SU-DHL-6 (cell line): ENCODE results near the gene UBE3B.

Source experiments
- H2AFZ ChIP-seq: fragments of 200-600 bp; sonication (generic); 2 replicates; pipeline ENCODE4 v1.6.1; 2014; ENCODE audit warnings: low read depth, mild to moderate bottlenecking, moderate library complexity, mixed read lengths, antibody characterized with exemption, low read length; ENCODE audit not compliant: severe bottlenecking
- H3F3A ChIP-seq: fragments of 200-600 bp; shearing (Covaris generic); 2 replicates; pipeline ENCODE4 v1.6.0; 2016; ENCODE audit warnings: antibody characterized with exemption, mild to moderate bottlenecking; ENCODE audit not compliant: insufficient read depth
- H3K27ac ChIP-seq: fragments of 200-600 bp; sonication (generic); 2 replicates; pipeline ENCODE4 v1.5.1; 2016; ENCODE audit warnings: low read depth, mild to moderate bottlenecking, low read length, moderate library complexity, mixed read lengths
- H3K27me3 ChIP-seq: fragments of 200-600 bp; sonication (generic), shearing (Covaris generic); 2 replicates; pipeline ENCODE4 v1.6.0; 2014; ENCODE audit warnings: mild to moderate bottlenecking, low read length
- H3K36me3 ChIP-seq: fragments of 200-600 bp; sonication (generic); 2 replicates; pipeline ENCODE4 v1.6.1; 2014; ENCODE audit warnings: mild to moderate bottlenecking, low read length, mixed read lengths
- H3K4me2 ChIP-seq: fragments of 300-600, 200-600 bp; shearing (Covaris generic), sonication (generic); 2 replicates; pipeline ENCODE4 v1.6.0; 2014; ENCODE audit warnings: low read length, low read depth, mild to moderate bottlenecking; ENCODE audit not compliant: poor library complexity, severe bottlenecking
- H3K4me3 ChIP-seq: fragments of 200-600 bp; sonication (generic); 2 replicates; pipeline ENCODE4 v1.5.1; 2014; ENCODE audit warnings: antibody characterized with exemption, low read length, mild to moderate bottlenecking, mixed read lengths; ENCODE audit not compliant: insufficient read depth, poor library complexity, severe bottlenecking
- H3K79me2 ChIP-seq: fragments of 200-600 bp; sonication (generic); 2 replicates; pipeline ENCODE4 v1.6.1; 2014; ENCODE audit warnings: mild to moderate bottlenecking, low read length, moderate library complexity; ENCODE audit not compliant: insufficient read depth
- H3K9ac ChIP-seq: fragments of 200-600 bp; sonication (generic); 2 replicates; pipeline ENCODE4 v1.7.0; 2014; ENCODE audit warnings: mild to moderate bottlenecking, low read length
- H3K9me2 ChIP-seq: fragments of 200-600 bp; sonication (generic); replicated peaks from 2 replicates; pipeline ENCODE4 v1.6.1; 2014; ENCODE audit warnings: low read length; ENCODE audit not compliant: insufficient read depth
- H3K9me3 ChIP-seq: fragments of 200-600 bp; sonication (generic); 2 replicates; pipeline ENCODE4 v1.6.1; 2014; ENCODE audit warnings: low read length, mixed read lengths; ENCODE audit not compliant: insufficient read depth
- H4K20me1 ChIP-seq: fragments of 200-600 bp; sonication (generic); 2 replicates; pipeline ENCODE4 v1.6.1; 2014; ENCODE audit warnings: low read depth, mild to moderate bottlenecking, antibody characterized with exemption, low read length, moderate library complexity, mixed read lengths
- EZH2phosphoT487 ChIP-seq: fragments of 200-600 bp; sonication (generic), shearing (Covaris generic); conservative IDR thresholded peaks from 2 replicates; pipeline ENCODE4 v1.6.1; 2018; ENCODE audit warnings: mild to moderate bottlenecking, antibody characterized with exemption, low read length, moderate library complexity, mixed read lengths
- TF ChIP-seq, protein P1 (sequence below): fragments of 200-600 bp; sonication (generic); IDR thresholded peaks from one replicate; pipeline ENCODE4 v1.5.1; 2017; ENCODE audit warnings: antibody characterized with exemption, mild to moderate bottlenecking, low read length, moderate library complexity; ENCODE audit not compliant: insufficient read depth, poor library complexity, severe bottlenecking

Gene UBE3B

GRCh38 chr12:109495012-109495411 lies 17.6 kb downstream of the UBE3B start:
- no peak overlapping the region for H2AFZ ChIP-seq
- no peak overlapping the region for H3K4me3 ChIP-seq
- H4K20me1 ChIP-seq = no peaks in the 10 kb centered on the region
- no peak overlapping the region for H3K27ac ChIP-seq
- H3K27me3 ChIP-seq = no peaks in the 10 kb centered on the region
- H3K79me2 ChIP-seq = no peaks in the 10 kb centered on the region
- no peak overlapping the region for H3K4me2 ChIP-seq
- TF ChIP-seq EZH2phosphoT487 = no peak
- TF ChIP-seq, protein P1, sequence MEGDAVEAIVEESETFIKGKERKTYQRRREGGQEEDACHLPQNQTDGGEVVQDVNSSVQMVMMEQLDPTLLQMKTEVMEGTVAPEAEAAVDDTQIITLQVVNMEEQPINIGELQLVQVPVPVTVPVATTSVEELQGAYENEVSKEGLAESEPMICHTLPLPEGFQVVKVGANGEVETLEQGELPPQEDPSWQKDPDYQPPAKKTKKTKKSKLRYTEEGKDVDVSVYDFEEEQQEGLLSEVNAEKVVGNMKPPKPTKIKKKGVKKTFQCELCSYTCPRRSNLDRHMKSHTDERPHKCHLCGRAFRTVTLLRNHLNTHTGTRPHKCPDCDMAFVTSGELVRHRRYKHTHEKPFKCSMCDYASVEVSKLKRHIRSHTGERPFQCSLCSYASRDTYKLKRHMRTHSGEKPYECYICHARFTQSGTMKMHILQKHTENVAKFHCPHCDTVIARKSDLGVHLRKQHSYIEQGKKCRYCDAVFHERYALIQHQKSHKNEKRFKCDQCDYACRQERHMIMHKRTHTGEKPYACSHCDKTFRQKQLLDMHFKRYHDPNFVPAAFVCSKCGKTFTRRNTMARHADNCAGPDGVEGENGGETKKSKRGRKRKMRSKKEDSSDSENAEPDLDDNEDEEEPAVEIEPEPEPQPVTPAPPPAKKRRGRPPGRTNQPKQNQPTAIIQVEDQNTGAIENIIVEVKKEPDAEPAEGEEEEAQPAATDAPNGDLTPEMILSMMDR = no peak
- no peaks in the 10 kb centered on the region for H3F3A ChIP-seq
- H3K9me3 ChIP-seq = no peaks in the 10 kb centered on the region
- no peak overlapping the region for H3K9ac ChIP-seq
- no peaks in the 10 kb centered on the region for H3K36me3 ChIP-seq
- H3K9me2 ChIP-seq = no peaks in the 10 kb centered on the region

GRCh38 chr12:109496306-109496705 lies 18.9 kb downstream of the UBE3B start:
- no peaks in the 10 kb centered on the region for H3K36me3 ChIP-seq

DNA sequence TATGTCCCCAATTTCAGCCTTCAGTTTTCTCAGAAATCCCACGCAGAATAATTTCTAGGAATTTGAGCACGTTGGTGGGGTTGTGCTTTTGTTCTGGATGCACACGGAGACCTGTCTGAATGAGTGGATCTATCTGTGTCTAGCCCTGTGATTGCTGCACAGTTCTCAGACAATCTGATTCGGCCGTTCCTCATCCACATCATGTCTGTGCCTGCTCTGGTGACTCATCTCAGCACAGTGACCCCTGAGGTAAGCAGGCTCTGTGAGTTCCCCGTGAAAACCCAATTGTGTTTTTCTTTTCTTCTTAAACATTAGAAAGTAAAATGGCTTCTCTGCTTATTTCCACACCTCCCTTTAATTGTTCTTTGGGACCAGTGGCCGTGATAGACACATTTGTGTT lies 20.2 kb downstream of the UBE3B start:
- TF ChIP-seq, protein P1 = no peak
- TF ChIP-seq EZH2phosphoT487 = no peak
- Histone ChIP-seq H3K4me3 (no peak overlapping the region), H3K4me2 (no peak overlapping the region), H3K9me2 (no peaks in the 10 kb centered on the region), H3K27me3 (no peaks in the 10 kb centered on the region), H3K9me3 (no peaks in the 10 kb centered on the region), H4K20me1 (no peaks in the 10 kb centered on the region), H3K79me2 (no peaks in the 10 kb centered on the region), H3K36me3 (no peaks in the 10 kb centered on the region), H3K27ac (no peak overlapping the region), H3F3A (no peaks in the 10 kb centered on the region), H2AFZ (no peak overlapping the region), H3K9ac (no peak overlapping the region)

More at GRCh38 chr12:109496306-109496705, 18.9 kb downstream of the UBE3B start:
- Histone ChIP-seq H3K27me3 (no peaks in the 10 kb centered on the region), H3K9me3 (no peaks in the 10 kb centered on the region), H3K79me2 (no peaks in the 10 kb centered on the region), H3K4me3 (no peak overlapping the region), H4K20me1 (no peaks in the 10 kb centered on the region), H3K27ac (no peak overlapping the region), H2AFZ (no peak overlapping the region), H3K4me2 (no peak overlapping the region), H3K9me2 (no peaks in the 10 kb centered on the region), H3F3A (no peaks in the 10 kb centered on the region), H3K9ac (no peak overlapping the region)
- TF ChIP-seq, protein P1 = no peak
- no peak for TF ChIP-seq EZH2phosphoT487
